HCT116 (cell line): ENCODE measurements around the gene S100A10.

Source experiments
- CTCF ChIP-seq, 3 experiments: fragments of 200-600 bp in 1 of 3; sonication (generic) in 1 of 3; IDR thresholded peaks in 2 of 3; conservative IDR thresholded peaks in 1 of 3; 2 replicates each; pipeline ENCODE4 v1.5.1; 2012 to 2017; ENCODE audit warnings: low read depth in 2 of 3, low read length in 2 of 3, antibody characterized with exemption in 1 of 3, borderline replicate concordance in 1 of 3, control low read depth in 1 of 3, mild to moderate bottlenecking in 1 of 3, mixed read lengths in 1 of 3, mixed run types in 1 of 3, moderate library complexity in 1 of 3; ENCODE audit not compliant: insufficient read depth in 1 of 3
- EZH2 ChIP-seq: fragments of 200-600 bp; sonication (generic); IDR thresholded peaks from 2 replicates; pipeline ENCODE4 v1.6.1; 2017; ENCODE audit warnings: antibody characterized with exemption, mixed run types
- FOSL1 ChIP-seq: IDR thresholded peaks from 2 replicates; pipeline ENCODE4 v1.6.1; 2012; ENCODE audit warnings: low read depth
- MAX ChIP-seq: IDR thresholded peaks from 2 replicates; pipeline ENCODE4 v1.6.1; 2012
- REST ChIP-seq: IDR thresholded peaks from 2 replicates; pipeline ENCODE4 v1.6.1; 2012; ENCODE audit warnings: low read depth

- TF ChIP-seq REST, result no peak
- no peak for TF ChIP-seq EZH2
- TF ChIP-seq CTCF (IDR thresholded peaks at IDR 0.05 in 2 of 3, conservative IDR thresholded peaks at IDR 0.05 in 1 of 3; ENCODE audit: borderline replicate concordance in 1 of 3, insufficient read depth in 1 of 3, low read depth in 2 of 3, low read length in 2 of 3), result no peak
- TF ChIP-seq MAX, result no peak
- TF ChIP-seq FOSL1, result no peak
Observed at GRCh38 chr1:152038871-152039270, 45.2 kb upstream of the S100A10 start.
